NCI-H345 treated with DMSO at 0.1 percent for 48 hours (cell line): ENCODE results near the gene RHAG.
A peak's percentile ranks its signal among the peaks of the same experiment; 100 is the strongest.
"Not testable (repeated sequence)": the region's sequence is repeated elsewhere in the genome, so short reads cannot be mapped to it uniquely, and the experiment has no call there.

Experiments
- DNase-seq: peaks from one replicate; lab custom pipeline; 2025; ENCODE audit not compliant: unreplicated experiment; lab: John Stamatoyannopoulos, UW

RHAG gene

DNA sequence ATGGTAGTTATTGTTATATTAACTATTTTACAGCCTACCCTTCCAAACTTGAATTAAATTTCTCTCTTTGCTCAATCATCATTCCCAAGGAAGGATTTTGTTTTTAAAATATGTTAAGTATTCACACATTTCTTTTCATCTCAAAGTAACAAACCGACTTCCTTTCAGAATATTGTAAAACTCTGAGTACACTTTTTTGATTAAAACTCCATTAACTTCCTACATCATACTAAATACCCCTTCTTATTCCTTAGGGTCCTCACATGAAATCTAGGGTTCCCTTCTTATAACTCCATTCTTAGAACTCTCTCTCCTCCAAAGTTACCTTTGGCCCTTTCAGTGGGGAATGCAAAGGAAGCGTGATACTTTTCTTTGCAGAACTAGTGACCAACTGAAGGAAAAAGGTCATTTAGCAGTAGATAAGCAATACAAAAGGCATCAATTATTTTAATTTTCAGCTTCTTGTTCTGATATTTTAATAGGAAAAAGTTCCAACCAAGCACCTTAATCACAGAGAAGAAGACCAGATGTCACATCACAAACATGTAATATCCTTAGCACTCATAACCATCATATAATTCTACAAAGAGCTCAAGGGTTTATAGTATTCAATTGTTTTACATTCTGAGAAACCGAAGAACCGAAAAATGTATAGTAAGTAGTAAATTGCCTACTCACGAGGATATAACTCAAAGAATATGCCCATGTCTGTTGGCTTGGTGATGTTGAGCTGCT lies 494 bp downstream of the RHAG start:
- DNase-seq = no peak

- DNase-seq = no peak
Observed at GRCh38 chr6:49635480-49635879, 1.2 kb downstream of the RHAG start.

DNA sequence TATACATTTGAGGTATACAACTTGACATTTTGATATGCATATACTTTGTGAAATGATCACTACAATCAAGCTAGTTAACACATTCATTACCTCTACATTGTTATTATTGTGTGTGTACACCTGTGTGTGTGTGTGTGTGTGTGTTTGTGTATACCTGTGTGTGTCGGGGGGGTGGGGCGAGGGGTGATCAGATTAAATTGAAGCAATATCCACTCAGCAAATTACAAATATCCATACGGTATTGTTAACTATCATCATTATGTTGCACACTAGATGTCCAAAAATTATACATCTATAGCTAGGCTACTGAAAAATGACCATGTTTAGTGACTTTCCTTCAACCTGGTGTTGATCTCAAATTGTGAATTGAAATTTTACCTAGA lies 1.8 kb downstream of the RHAG start:
- DNase-seq = no peak

- no peak for DNase-seq
Observed at GRCh38 chr6:49634092-49634835, 2.4 kb downstream of the RHAG start.

GRCh38 chr6:49633541-49633940 lies 3.1 kb downstream of the RHAG start:
- no peak for DNase-seq

- DNase-seq = no peak
Observed at GRCh38 chr6:49632727-49633126, 3.9 kb downstream of the RHAG start.

GRCh38 chr6:49629485-49630088 lies 7.1 kb downstream of the RHAG start:
- DNase-seq = not testable (repeated sequence)

- no peak for DNase-seq
Observed at GRCh38 chr6:49626811-49627210, 9.8 kb downstream of the RHAG start.

DNA sequence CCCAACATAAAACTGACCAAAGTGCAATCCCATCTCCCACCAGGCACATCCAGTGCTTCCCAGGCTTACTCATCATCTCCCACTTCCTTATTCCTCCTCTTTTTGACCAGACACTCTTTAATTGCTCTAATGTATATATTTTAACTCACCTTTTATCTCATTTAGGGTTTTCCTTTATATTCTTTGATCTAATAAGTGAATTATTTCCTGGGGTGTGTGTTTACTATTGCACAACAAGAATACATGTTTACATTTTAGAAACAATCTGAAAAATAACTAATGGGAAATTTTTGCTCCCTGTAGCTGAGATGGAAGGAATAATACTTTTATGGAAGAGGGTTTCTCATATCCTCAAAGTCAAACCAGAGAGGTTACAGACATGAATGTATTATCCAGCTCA lies 18.4 kb downstream of the RHAG start:
- DNase-seq = no peak

DNA sequence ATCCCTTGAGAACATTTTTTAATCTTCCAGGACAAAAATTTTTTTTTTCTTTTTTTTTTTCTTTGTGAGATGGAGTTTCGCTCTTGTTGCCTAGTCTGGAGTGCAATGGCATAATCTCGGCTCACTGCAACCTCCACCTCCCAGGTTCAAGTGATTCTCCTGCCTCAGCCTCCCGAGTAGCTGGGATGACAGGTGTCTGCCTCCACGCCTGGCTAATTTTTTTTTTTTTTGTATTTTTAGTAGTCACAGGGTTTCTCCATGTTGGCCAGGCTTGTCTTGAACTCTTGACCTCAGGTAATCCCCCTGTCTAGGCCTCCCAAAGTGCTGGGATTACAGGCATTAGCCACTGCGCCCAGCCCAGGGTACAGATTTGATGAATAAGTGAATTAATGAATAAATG lies 22.5 kb downstream of the RHAG start:
- not testable (repeated sequence) for DNase-seq

DNA sequence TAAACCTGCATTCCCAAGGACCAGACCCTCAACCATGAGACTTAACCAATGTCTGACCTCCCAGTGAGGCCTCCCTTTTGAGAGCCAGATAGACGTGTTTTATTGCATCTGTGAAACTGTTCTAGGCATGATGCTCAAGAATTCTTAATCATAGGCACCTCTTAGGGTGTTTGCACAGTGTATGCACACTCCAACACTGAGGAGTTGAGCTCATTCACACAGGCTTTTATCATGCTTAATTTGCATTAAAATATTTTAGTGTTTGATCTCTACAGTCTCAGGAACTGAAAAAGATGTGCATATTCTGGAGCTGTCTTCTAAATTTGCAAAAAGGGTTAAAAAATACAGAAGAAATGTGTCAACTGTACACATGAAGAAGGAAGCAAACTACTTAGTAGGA lies 27.4 kb downstream of the RHAG start:
- DNase-seq = no peak

- DNase-seq = not testable (repeated sequence)
Observed at GRCh38 chr6:49608275-49608674, 28.4 kb downstream of the RHAG start.

DNA sequence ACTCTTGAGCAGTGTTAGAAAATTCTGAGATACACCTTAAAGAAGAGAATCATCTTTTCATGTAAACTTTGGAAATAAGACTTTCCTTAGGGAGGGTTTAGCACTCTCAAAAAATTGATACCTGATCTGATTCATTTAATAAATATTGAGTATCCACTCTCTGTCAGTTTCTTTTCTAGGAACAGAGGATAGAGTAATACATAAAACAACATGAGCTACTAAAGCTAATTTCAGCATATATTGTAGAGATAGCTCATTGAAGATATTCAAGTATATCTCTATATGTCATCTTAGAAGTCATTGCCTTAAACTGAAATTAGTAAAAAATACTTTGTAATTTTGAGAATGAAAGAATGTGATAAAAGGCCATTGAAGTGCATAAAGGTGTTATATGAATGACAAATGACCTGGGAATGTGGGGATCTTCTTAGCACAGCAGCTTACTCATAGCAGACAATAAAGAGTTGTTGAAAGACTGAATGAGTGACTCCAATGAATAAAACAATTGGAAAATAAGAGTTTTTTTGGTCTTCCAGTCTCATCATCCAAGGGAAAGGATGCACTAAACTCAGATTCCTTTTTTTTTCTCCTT lies 29.2 kb downstream of the RHAG start:
- no peak for DNase-seq

DNA sequence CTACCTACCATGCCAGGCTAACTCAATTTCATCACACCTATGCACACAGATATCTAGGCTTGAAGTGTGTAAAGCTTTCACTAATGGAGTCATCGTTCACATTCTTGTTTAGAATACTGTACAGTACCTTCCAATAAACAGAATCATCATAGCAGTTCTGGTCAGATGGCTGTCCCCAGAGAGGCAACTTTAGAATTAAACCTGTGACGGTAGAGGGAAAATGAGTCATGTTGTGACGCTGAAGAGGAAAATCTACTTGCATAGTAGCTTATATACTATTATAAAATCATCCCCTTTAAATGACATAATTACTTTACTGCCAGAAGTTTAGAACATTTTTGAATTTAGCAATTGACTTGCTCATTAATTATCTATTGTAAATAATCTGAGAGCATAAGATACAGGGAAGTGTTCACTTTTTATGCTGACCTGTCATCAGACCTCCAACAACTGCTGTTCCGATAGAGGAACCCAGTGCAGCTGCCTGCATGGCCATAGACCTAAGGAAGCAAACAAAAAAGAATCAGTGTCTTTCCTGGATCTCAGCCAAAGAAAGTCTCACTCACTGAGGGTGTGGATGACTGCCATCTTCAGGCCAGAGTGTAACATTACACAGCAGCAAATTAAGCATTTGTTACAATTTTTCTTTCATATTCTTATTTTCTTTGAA lies 29.8 kb downstream of the RHAG start:
- peak; percentile 85 for DNase-seq

- not testable (repeated sequence) for DNase-seq
Observed at GRCh38 chr6:49604080-49604479, 32.6 kb downstream of the RHAG start.

- not testable (repeated sequence) for DNase-seq
Observed at GRCh38 chr6:49587262-49587661, 49.4 kb downstream of the RHAG start.

- DNase-seq = no peak
Observed at GRCh38 chr6:49582529-49582928, 54.1 kb downstream of the RHAG start.

GRCh38 chr6:49579649-49580048 lies 57.0 kb downstream of the RHAG start:
- DNase-seq = no peak

DNA sequence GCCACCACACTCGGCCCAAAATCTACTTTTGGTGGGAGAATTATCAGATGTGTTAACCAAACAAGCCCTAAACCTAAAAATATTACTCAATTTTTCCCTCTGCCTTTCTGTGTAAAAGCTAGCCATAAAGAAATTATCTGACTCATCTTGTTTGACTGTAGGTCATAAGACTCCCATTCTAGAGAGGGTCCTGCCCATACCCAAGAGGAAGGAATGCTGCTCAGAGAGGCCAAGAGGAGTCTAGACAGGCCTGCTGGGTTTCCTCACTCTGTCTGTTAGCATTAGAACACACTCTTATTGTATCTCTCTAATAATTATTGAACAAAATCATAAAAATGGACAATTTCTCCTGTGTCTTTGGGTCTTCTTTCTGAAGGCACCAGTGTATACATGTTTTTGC lies 60.0 kb downstream of the RHAG start:
- DNase-seq = no peak

GRCh38 chr6:49570474-49571079 lies 66.1 kb downstream of the RHAG start:
- DNase-seq = no peak

DNA sequence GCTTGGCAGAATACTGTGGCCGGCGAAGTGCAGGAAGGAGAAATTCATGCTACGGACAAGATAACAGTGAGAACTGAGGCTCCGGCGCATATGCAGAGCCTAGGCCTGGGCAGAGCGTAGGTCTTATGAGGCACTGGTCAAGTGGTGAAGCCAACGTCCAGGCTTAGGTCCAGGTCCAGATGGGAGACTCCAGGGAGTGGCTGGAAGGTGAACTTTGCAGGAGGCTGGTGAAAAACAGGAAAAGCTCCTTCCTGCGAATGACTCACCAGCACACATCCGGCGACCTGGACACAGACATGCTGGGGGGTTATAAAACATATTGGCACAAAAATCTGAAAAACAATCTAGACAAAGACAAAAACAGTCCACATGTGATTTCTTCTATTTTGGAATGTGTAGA lies 70.8 kb downstream of the RHAG start:
- no peak for DNase-seq
